BLaER1 (cell line): ENCODE data around the gene DNAJC4.

Source experiments
- H3K27ac ChIP-seq: shearing (Covaris generic); formaldehyde crosslinking; 2 replicates; pipeline ENCODE4 v1.8.1; 2022
- H3K27me3 ChIP-seq: shearing (Covaris generic); formaldehyde crosslinking; 2 replicates; pipeline ENCODE4 v1.8.1; 2022
- H3K36me3 ChIP-seq: shearing (Covaris generic); formaldehyde crosslinking; 2 replicates; pipeline ENCODE4 v1.8.1; 2022
- H3K4me1 ChIP-seq: shearing (Covaris generic); formaldehyde crosslinking; 2 replicates; pipeline ENCODE4 v1.8.1; 2022
- H3K4me2 ChIP-seq: shearing (Covaris generic); formaldehyde crosslinking; 2 replicates; pipeline ENCODE4 v1.8.1; 2022
- H3K4me3 ChIP-seq: shearing (Covaris generic); formaldehyde crosslinking; 2 replicates; pipeline ENCODE4 v1.8.1; 2022
- H3K9ac ChIP-seq: shearing (Covaris generic); formaldehyde crosslinking; 2 replicates; pipeline ENCODE4 v1.8.1; 2022
- H3K9me3 ChIP-seq: shearing (Covaris generic); formaldehyde crosslinking; 2 replicates; pipeline ENCODE4 v1.8.1; 2022
- H4K20me1 ChIP-seq: shearing (Covaris generic); formaldehyde crosslinking; 2 replicates; pipeline ENCODE4 v1.8.1; 2022
- Cebpa-rat ChIP-seq: shearing (Covaris generic); IDR thresholded peaks from 2 replicates; pipeline ENCODE4 v1.8.1; 2022

Gene DNAJC4

DNA sequence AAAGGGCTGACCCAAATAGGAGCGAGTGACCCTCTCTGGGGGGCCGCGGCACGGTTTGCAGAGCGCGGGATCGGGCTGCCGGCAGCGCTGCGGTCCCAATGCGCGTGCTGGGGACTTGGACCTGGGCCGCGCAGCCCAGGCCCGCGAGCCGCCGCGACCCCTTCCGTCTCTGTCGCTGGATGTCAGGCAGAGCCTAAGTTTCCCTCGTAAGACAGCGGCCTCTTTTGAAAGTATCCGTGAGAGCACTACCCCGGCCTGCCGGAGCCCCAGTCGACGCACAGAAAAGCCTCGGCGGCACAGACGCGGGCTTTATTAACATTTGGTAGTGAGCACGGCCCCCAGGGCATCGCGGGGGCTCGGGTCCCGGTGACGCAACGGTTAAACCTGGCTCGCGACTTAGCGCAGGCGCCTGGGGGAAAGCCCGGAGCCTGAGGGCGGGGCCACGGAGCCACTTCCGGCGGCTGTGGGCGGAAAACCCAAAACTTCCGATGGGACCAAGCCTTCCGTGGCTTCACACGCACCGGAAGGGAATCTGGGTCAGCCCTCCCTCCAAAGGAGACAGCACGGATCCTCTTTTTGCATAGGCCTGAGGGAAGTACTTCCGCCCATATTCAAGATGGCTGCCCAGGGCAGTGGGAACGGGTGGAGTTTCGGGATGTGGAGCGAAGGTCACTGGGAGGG lies 39.3 kb downstream of the DNAJC4 start:
- H3K27me3 ChIP-seq = no peaks in the 10 kb centered on the region
- peak overlapping the region; percentile 100 for H3K27ac ChIP-seq
- peak overlapping the region; percentile 96 for H3K4me2 ChIP-seq
- peaks cover 24% of the 10 kb centered on the region; the same call in 1 of the 2 replicates for H3K36me3 ChIP-seq
- peaks cover 61% of the 10 kb centered on the region for H3K4me1 ChIP-seq
- H3K9me3 ChIP-seq = no peaks in the 10 kb centered on the region
- peak; percentile 94 for TF ChIP-seq Cebpa-rat
- H3K4me3 ChIP-seq = peak overlapping the region; percentile 83
- H3K9ac ChIP-seq = peak overlapping the region; percentile 97
- H4K20me1 ChIP-seq = no peaks in the 10 kb centered on the region

GRCh38 chr11:64275031-64275800 lies 44.9 kb downstream of the DNAJC4 start:
- H3K27me3 ChIP-seq = no peaks in the 10 kb centered on the region

GRCh38 chr11:64275841-64276240 lies 45.5 kb downstream of the DNAJC4 start:
- Histone ChIP-seq H3K4me1 (peaks cover 27% of the 10 kb centered on the region), H3K27ac (no peak overlapping the region), H3K9ac (no peak overlapping the region), H3K4me3 (no peak overlapping the region), H3K9me3 (no peaks in the 10 kb centered on the region), H4K20me1 (no peaks in the 10 kb centered on the region), H3K27me3 (no peaks in the 10 kb centered on the region), H3K36me3 (peaks cover 60% of the 10 kb centered on the region), H3K4me2 (no peak overlapping the region)
- TF ChIP-seq Cebpa-rat = no peak

More at GRCh38 chr11:64275031-64275800, 44.9 kb downstream of the DNAJC4 start:
- H3K4me1 ChIP-seq = peaks cover 27% of the 10 kb centered on the region
- H3K4me3 ChIP-seq = no peak overlapping the region
- H3K27ac ChIP-seq = no peak overlapping the region
- H3K4me2 ChIP-seq = no peak overlapping the region
- H4K20me1 ChIP-seq = no peaks in the 10 kb centered on the region
- no peak for TF ChIP-seq Cebpa-rat
- no peak overlapping the region for H3K9ac ChIP-seq
- peaks cover 58% of the 10 kb centered on the region for H3K36me3 ChIP-seq
- no peaks in the 10 kb centered on the region for H3K9me3 ChIP-seq

- H3K9me3 ChIP-seq = no peaks in the 10 kb centered on the region
- TF ChIP-seq Cebpa-rat = no peak
- H4K20me1 ChIP-seq = no peaks in the 10 kb centered on the region
- H3K4me1 ChIP-seq = peaks cover 23% of the 10 kb centered on the region
- peak overlapping the region; percentile 50; the same call in 1 of the 2 replicates for H3K9ac ChIP-seq
- peaks cover 70% of the 10 kb centered on the region for H3K36me3 ChIP-seq
- H3K4me2 ChIP-seq = peak overlapping the region; percentile 27
- peak overlapping the region; percentile 14; the same call in 1 of the 2 replicates for H3K27ac ChIP-seq
- no peak overlapping the region for H3K4me3 ChIP-seq
- no peaks in the 10 kb centered on the region for H3K27me3 ChIP-seq
Measured at GRCh38 chr11:64276653-64277431, 46.5 kb downstream of the DNAJC4 start.

DNA sequence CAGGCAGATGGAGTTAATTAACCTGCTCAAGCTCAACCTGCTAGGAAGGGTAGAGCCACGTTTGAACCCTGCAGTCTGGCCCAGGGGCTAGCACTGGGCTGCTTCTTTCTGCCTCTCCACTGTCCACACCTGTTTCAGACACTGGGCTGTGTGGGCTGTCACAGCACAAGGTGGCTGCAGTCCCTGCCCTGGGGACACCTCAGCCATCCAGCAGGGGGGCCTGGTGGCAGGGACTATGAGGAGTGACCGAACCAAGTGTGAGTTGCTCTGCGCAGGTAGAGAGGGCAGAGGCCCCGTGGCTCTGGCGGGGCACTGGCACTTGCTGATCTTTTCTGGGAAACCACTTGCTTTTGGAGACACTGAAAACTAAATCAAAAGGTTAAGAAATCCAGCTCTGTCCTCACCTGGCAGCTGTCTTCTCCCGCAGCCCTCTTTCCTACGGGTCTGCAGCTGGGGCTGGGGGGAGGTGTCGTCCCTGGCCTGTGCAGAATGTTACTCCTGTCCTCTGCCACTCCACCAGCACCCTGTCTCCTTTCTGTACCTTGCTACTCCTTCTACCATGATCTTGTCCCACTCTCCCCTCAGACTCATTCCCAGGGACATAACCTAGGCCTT lies 48.3 kb downstream of the DNAJC4 start:
- peaks cover 70% of the 10 kb centered on the region for H3K36me3 ChIP-seq
- H3K9ac ChIP-seq = no peak overlapping the region
- no peaks in the 10 kb centered on the region for H4K20me1 ChIP-seq
- no peak overlapping the region for H3K4me2 ChIP-seq
- H3K27me3 ChIP-seq = no peaks in the 10 kb centered on the region
- no peak overlapping the region for H3K27ac ChIP-seq
- no peak overlapping the region for H3K4me3 ChIP-seq
- no peaks in the 10 kb centered on the region for H3K9me3 ChIP-seq
- peaks cover 19% of the 10 kb centered on the region for H3K4me1 ChIP-seq
- TF ChIP-seq Cebpa-rat = no peak

GRCh38 chr11:64281957-64282770 lies 51.8 kb downstream of the DNAJC4 start:
- Histone ChIP-seq H3K4me2 (no peak overlapping the region), H3K36me3 (peaks cover 41% of the 10 kb centered on the region), H3K4me3 (no peak overlapping the region), H3K27ac (no peak overlapping the region), H3K27me3 (no peaks in the 10 kb centered on the region), H3K9me3 (no peaks in the 10 kb centered on the region), H4K20me1 (no peaks in the 10 kb centered on the region), H3K9ac (no peak overlapping the region), H3K4me1 (peaks cover 28% of the 10 kb centered on the region)
- no peak for TF ChIP-seq Cebpa-rat

GRCh38 chr11:64283092-64283491 lies 52.7 kb downstream of the DNAJC4 start:
- Histone ChIP-seq H3K36me3 (peaks cover 34% of the 10 kb centered on the region), H3K9ac (peak overlapping the region; percentile 81; the same call in 1 of the 2 replicates), H4K20me1 (no peaks in the 10 kb centered on the region), H3K4me2 (peak overlapping the region; percentile 100), H3K9me3 (no peaks in the 10 kb centered on the region), H3K4me3 (0 out of 2 replicates have a peak overlapping the region, but pooled peaks have one; percentile 85), H3K27ac (no peak overlapping the region), H3K27me3 (no peaks in the 10 kb centered on the region), H3K4me1 (peaks cover 28% of the 10 kb centered on the region)
- TF ChIP-seq Cebpa-rat = no peak
